Uterus (tissue), 4 donors: ENCODE data around the gene CD300LG. TPM values are rescaled to one million over a fixed set of nuclear protein-coding genes. Genes with fewer than 3 reads are reported as not detected.

Experiments used
- DNase-seq, 2 donors: peaks; one replicate each; pipeline ENCODE4 v3.0.0-alpha.2; 2019 to 2020
- H3K27ac ChIP-seq, 2 donors: fragments of 200-600 bp; sonication (generic); 1 replicate in 1 of 2; 2 replicates in 1 of 2; pipeline ENCODE4 v1.5.1; 2016 to 2018
- H3K27me3 ChIP-seq, 2 donors: fragments of 200-600 bp; sonication (generic); one replicate each; pipeline ENCODE4 v1.5.1; 2018 to 2019; ENCODE audit warnings: control low read depth in 1 of 2
- H3K36me3 ChIP-seq, 2 donors: fragments of 200-600 bp; sonication (generic); one replicate each; pipeline ENCODE4 v1.5.1; 2019; ENCODE audit warnings: control low read depth in 1 of 2
- H3K4me1 ChIP-seq, 2 donors: fragments of 200-600 bp; sonication (generic); one replicate each; pipeline ENCODE4 v1.5.1; 2018 to 2019; ENCODE audit warnings: control low read depth in 1 of 2
- H3K4me3 ChIP-seq, 2 donors: fragments of 200-600 bp; sonication (generic); 1 replicate in 1 of 2; 2 replicates in 1 of 2; pipeline ENCODE4 v1.5.1; 2018 to 2019; ENCODE audit warnings: mild to moderate bottlenecking in 1 of 2
- H3K9me3 ChIP-seq, 2 donors: fragments of 200-600 bp; sonication (generic); one replicate each; pipeline ENCODE4 v1.5.1; 2019; ENCODE audit warnings: control low read depth in 1 of 2
- CTCF ChIP-seq, 4 experiments: fragments of 200-600 bp in 2 of 4; fragments of 450-650 bp in 2 of 4; sonication (generic) in 2 of 4; IDR thresholded peaks; one replicate each; pipeline ENCODE4 v1.5.1; 2016 to 2019; ENCODE audit warnings: antibody characterized with exemption in 4 of 4, mild to moderate bottlenecking in 2 of 4, moderate library complexity in 1 of 4
- POLR2A ChIP-seq, 2 donors: fragments of 450-650 bp; IDR thresholded peaks; one replicate each; pipeline ENCODE4 v1.6.1; 2016; ENCODE audit warnings: antibody characterized with exemption in 2 of 2, mild to moderate bottlenecking in 1 of 2, moderate library complexity in 1 of 2
- intact Hi-C: fragments of 100-400 bp; cut with DNase I; formaldehyde crosslinking; loops from one replicate; pipeline ENCODE4 v1.15.1; 2023; ENCODE audit warnings: low total_unique reads
- total RNA-seq, 4 donors: library from RNA; depleted of rRNA in 3 of 4; stranded (reverse); fragments of >200 nt in 3 of 4; gene quantifications; one replicate each; pipeline versions ENCODE4 v1.1.0 to v1.2.4, GENCODE V29; 2014 to 2023
- donor health status: DM: yes; HTN: yes; CAD: no.

Gene CD300LG
- total RNA-seq, 4 donors from 2014 or later: 2.1 to 6.5 (median 6.2) TPM; not detected in 1

- Histone ChIP-seq H3K27ac (no peak overlapping the region), H3K36me3 (no peaks in the 10 kb centered on the region), H3K27me3 (no peaks in the 10 kb centered on the region), H3K4me3 (peak overlapping the region; percentile 16 to 37), H3K4me1 (peaks cover 0 to under 1% of the 10 kb centered on the region in 2 donors), H3K9me3 (no peaks in the 10 kb centered on the region)
- intact Hi-C loops: no loop called here
- TF ChIP-seq POLR2A (IDR thresholded peaks at IDR 0.05): no peak
- peak in 1 of 4 experiments; percentile 10 for TF ChIP-seq CTCF (IDR thresholded peaks at IDR 0.05)
- DNase-seq: peak; percentile 83 to 84
Measured at GRCh38 chr17:43900183-43900857, 53.3 kb downstream of the CD300LG start.

- H3K27ac ChIP-seq: no peak overlapping the region
- intact Hi-C loops: no loop called here
- no peaks in the 10 kb centered on the region for H3K9me3 ChIP-seq
- no peak for DNase-seq
- H3K27me3 ChIP-seq: no peaks in the 10 kb centered on the region
- H3K4me3 ChIP-seq: peak overlapping the region; percentile 16 to 37
- TF ChIP-seq POLR2A (IDR thresholded peaks at IDR 0.05) (no peak), CTCF (IDR thresholded peaks at IDR 0.05) (no peak)
- no peaks in the 10 kb centered on the region for H3K36me3 ChIP-seq
- H3K4me1 ChIP-seq: peaks cover 0 to 9% of the 10 kb centered on the region in 2 donors
Measured at GRCh38 chr17:43900858-43901754, 54.1 kb downstream of the CD300LG start.

- Histone ChIP-seq H3K4me1 (peaks cover 0 to 12% of the 10 kb centered on the region in 2 donors), H3K27ac (no peak overlapping the region), H3K9me3 (no peaks in the 10 kb centered on the region), H3K36me3 (no peaks in the 10 kb centered on the region), H3K27me3 (no peaks in the 10 kb centered on the region), H3K4me3 (no peak overlapping the region)
- intact Hi-C loops: no loop called here
- no peak for TF ChIP-seq POLR2A (IDR thresholded peaks at IDR 0.05)
- no peak for TF ChIP-seq CTCF (IDR thresholded peaks at IDR 0.05)
- no peak for DNase-seq
Measured at GRCh38 chr17:43901861-43902589, 55.0 kb downstream of the CD300LG start.

- no peaks in the 10 kb centered on the region for H3K27me3 ChIP-seq
- peaks cover 0 to 12% of the 10 kb centered on the region in 2 donors for H3K4me1 ChIP-seq
- TF ChIP-seq POLR2A (IDR thresholded peaks at IDR 0.05) (no peak), CTCF (IDR thresholded peaks at IDR 0.05) (no peak)
- H3K9me3 ChIP-seq: no peaks in the 10 kb centered on the region
- intact Hi-C loops: no loop called here
- H3K36me3 ChIP-seq: no peaks in the 10 kb centered on the region
- peak overlapping the region; percentile 84 to 91 for H3K27ac ChIP-seq
- H3K4me3 ChIP-seq: peak overlapping the region in 1 of 2 donors; percentile 88
- no peak for DNase-seq
Measured at GRCh38 chr17:43905400-43905984, 58.5 kb downstream of the CD300LG start.
